ENCODE results near the gene CALHM5. TPM values are rescaled to one million over a fixed set of nuclear protein-coding genes. Genes with fewer than 3 reads are reported as not detected.

The CALHM5 gene
- total RNA-seq, 4 donors from 2014 or later = 0.89 to 5.9 (median 1.4) TPM

DNA sequence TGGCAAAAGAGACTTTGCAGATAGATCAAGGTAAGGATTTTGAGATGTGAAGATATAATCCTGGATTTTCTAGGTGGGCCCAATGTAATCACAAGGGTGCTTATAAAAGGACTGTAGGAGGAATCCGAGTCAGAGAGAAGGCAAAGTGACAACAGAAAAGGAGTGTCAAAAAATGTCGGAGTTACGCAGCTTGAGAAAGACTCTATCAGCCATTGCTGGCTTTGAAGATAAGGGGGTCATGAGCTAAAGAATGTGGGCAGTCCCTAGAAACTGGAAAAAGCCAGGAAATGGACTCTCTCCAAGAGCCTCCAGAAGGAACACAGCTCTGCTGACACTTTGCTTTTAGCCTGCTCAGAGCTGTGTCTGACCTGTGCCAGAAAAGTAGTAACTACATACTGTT is 51.2 kb downstream of the CALHM5 start:
- 55% methylated on average over 3 of the region's 3 CpGs for WGBS
- no peak for DNase-seq (ENCODE audit: low spot score in 2 of 2)
- TF ChIP-seq POLR2AphosphoS5 (IDR thresholded peaks at IDR 0.05) (no peak), POLR2A (IDR thresholded peaks at IDR 0.05) (no peak), EP300 (IDR thresholded peaks at IDR 0.05) (no peak)
- TF ChIP-seq, protein P1, sequence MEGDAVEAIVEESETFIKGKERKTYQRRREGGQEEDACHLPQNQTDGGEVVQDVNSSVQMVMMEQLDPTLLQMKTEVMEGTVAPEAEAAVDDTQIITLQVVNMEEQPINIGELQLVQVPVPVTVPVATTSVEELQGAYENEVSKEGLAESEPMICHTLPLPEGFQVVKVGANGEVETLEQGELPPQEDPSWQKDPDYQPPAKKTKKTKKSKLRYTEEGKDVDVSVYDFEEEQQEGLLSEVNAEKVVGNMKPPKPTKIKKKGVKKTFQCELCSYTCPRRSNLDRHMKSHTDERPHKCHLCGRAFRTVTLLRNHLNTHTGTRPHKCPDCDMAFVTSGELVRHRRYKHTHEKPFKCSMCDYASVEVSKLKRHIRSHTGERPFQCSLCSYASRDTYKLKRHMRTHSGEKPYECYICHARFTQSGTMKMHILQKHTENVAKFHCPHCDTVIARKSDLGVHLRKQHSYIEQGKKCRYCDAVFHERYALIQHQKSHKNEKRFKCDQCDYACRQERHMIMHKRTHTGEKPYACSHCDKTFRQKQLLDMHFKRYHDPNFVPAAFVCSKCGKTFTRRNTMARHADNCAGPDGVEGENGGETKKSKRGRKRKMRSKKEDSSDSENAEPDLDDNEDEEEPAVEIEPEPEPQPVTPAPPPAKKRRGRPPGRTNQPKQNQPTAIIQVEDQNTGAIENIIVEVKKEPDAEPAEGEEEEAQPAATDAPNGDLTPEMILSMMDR (IDR thresholded peaks at IDR 0.05) = no peak

DNA sequence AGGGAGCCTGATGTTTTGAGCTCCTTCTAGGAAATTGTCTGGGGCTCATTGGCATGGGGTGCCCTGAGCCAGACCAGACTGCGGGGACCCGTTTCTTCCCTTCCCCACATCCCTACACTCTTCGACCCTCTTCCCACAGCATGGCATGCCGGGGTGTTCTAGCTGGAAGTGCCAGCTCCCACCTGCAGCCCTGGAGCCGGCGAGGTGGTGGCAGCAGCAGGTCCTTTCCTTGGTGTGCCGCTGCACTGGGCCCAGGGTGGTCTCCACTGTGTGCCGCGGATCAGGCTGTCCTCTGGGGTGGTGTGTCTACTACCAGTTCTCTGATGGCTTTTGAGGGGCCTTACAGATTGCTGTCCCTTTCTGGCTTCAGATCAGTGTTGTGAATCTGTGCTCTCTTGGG is 52.4 kb downstream of the CALHM5 start:
- 89% methylated on average over 9 of the region's 9 CpGs for WGBS
- TF ChIP-seq, protein P1 (IDR thresholded peaks at IDR 0.05) = no peak
- TF ChIP-seq EP300 (IDR thresholded peaks at IDR 0.05) = no peak
- TF ChIP-seq POLR2AphosphoS5 (IDR thresholded peaks at IDR 0.05) = no peak
- no peak for TF ChIP-seq POLR2A (IDR thresholded peaks at IDR 0.05)
- Histone ChIP-seq H3K4me3 (no peak overlapping the region), H3K27me3 (no peaks in the 10 kb centered on the region), H3K9me3 (no peaks in the 10 kb centered on the region), H3K36me3 (no peaks in the 10 kb centered on the region), H3K4me1 (peaks cover 12% of the 10 kb centered on the region), H3K27ac (no peak overlapping the region)
- DNase-seq (ENCODE audit: low spot score in 2 of 2) = no peak

More for the DNA sequence above, 51.2 kb downstream of the CALHM5 start:
- H3K4me3 ChIP-seq = no peak overlapping the region
- H3K36me3 ChIP-seq = no peaks in the 10 kb centered on the region
- no peaks in the 10 kb centered on the region for H3K9me3 ChIP-seq
- H3K27me3 ChIP-seq = no peaks in the 10 kb centered on the region
- H3K4me1 ChIP-seq = peaks cover 12% of the 10 kb centered on the region
- no peak overlapping the region for H3K27ac ChIP-seq

DNA sequence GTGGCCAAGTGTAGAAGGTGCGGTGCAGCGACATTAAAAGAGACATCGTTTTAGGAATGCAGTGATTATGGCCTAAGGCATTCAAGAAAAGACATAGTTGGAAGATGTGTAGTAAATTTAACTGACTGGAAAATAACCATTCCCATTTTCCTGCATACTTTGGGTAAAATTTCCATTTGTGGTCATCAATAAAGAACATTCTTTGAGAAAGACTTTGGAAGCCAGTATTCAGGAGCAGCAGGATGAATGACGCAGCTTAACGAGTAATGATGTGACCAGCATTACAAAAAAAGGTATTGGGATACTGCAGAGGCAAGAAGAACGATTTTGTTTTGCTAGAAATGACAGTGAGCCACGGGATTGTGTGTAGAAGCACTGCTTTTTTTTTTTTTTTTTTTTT is 52.9 kb downstream of the CALHM5 start:
- no peak for DNase-seq (ENCODE audit: low spot score in 2 of 2)
- Histone ChIP-seq H3K4me3 (no peak overlapping the region), H3K27me3 (no peaks in the 10 kb centered on the region), H3K4me1 (peaks cover 12% of the 10 kb centered on the region), H3K9me3 (no peaks in the 10 kb centered on the region), H3K36me3 (no peaks in the 10 kb centered on the region), H3K27ac (no peak overlapping the region)
- WGBS = 65% methylated on average over 7 of the region's 7 CpGs
- TF ChIP-seq, protein P1 (IDR thresholded peaks at IDR 0.05) = no peak

DNA sequence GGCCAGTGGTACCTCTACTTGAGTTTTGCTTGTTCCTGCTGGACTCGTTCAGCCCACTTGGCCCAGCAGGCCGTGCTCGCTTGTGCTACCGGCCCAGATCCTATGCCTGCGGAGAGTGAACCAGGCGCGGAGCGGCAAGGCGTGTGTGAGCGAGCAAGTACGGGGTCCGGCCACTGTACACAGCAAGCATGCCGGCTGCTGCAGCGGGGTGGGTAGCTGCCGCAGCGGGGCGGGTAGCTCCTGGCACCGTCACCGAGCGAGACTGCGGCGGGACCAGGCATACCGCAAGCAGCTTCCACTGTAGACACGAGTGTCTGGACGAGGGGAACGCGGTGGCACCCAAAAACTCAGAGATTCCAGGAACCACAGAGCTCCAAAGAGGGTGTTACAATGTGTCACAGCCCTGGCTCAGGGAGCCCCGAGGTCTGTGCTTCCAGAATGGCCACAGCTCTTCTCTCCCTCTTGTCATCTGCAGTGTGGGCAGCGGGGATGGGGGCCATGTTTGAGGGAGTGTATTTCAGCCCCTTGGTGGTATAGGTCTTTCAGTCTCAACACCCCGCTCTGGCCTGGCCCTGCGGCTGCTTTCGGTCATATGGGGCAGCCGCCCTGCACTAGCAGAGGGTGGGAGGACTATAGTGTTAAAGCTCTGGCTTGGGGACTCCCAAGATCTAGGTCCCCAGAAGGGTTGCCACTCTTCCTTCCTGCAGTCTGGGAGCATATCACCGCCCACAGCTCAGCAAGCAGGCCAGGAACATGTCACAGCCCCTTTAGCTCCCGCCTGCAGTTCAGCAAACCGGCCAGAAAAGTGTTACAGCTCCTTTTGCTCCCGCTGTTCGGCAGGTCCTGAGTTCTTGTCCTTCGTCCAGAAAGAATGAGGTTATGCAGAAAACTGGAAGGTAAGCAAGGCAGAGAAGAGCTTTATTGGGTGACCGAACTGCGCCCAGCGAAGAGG is 53.8 kb downstream of the CALHM5 start:
- no peaks in the 10 kb centered on the region for H3K9me3 ChIP-seq
- no peaks in the 10 kb centered on the region for H3K36me3 ChIP-seq
- H3K4me1 ChIP-seq = peaks cover 21% of the 10 kb centered on the region
- WGBS = 60% methylated on average over 32 of the region's 42 CpGs
- H3K4me3 ChIP-seq = peak overlapping the region; percentile 42
- H3K27ac ChIP-seq = no peak overlapping the region
- DNase-seq (ENCODE audit: low spot score in 2 of 2) = peak; percentile 60 to 78
- no peaks in the 10 kb centered on the region for H3K27me3 ChIP-seq
- TF ChIP-seq EP300 (IDR thresholded peaks at IDR 0.05) (no peak), POLR2AphosphoS5 (IDR thresholded peaks at IDR 0.05) (no peak), POLR2A (IDR thresholded peaks at IDR 0.05) (no peak)
- TF ChIP-seq, protein P1 (IDR thresholded peaks at IDR 0.05) = no peak

DNA sequence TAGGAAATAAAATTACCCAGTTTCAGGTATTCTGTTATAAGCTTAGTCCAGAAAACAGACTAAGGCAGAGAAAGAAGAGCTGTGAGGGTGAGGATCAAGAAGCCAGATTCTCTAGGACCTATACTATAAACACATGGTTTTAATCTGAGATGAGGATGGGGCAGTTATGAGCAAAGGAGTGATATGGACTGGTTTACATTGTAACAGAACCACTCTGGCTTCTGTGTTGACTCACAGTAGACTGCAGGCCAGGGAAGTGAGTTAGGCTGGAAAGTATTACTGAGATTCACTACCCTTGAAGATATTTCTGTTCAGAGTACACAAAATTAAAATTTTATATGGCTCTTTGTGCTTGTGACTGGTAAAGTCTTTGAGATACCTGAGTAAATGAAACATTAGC is 56.7 kb downstream of the CALHM5 start:
- H3K36me3 ChIP-seq = no peaks in the 10 kb centered on the region
- no peak overlapping the region for H3K27ac ChIP-seq
- no peak for DNase-seq (ENCODE audit: low spot score in 2 of 2)
- no peaks in the 10 kb centered on the region for H3K9me3 ChIP-seq
- H3K4me3 ChIP-seq = no peak overlapping the region
- H3K4me1 ChIP-seq = peaks cover 32% of the 10 kb centered on the region
- TF ChIP-seq POLR2AphosphoS5 (IDR thresholded peaks at IDR 0.05) = no peak
- no peak for TF ChIP-seq POLR2A (IDR thresholded peaks at IDR 0.05)
- TF ChIP-seq EP300 (IDR thresholded peaks at IDR 0.05) = no peak
- no peaks in the 10 kb centered on the region for H3K27me3 ChIP-seq
